Esophagus muscularis mucosa (tissue), 4 donors: ENCODE data around the gene CRACDL. TPM values are rescaled to one million over a fixed set of nuclear protein-coding genes. Genes with fewer than 3 reads are reported as not detected.
A peak's percentile ranks its signal among the peaks of the same experiment; 100 is the strongest.

Experiments
- DNase-seq: peaks from one replicate; pipeline ENCODE4 v3.0.0-alpha.2; 2017; ENCODE audit errors: extremely low spot score
- H3K27ac ChIP-seq, 4 donors: fragments of 200-600 bp; sonication (generic); replicated peaks in 1 of 4; 1 replicate in 3 of 4; 2 replicates in 1 of 4; pipeline ENCODE4 v1.5.1; 2016 to 2019; ENCODE audit warnings: mild to moderate bottlenecking in 1 of 4
- H3K27me3 ChIP-seq, 4 donors: fragments of 200-600 bp; sonication (generic); one replicate each; pipeline versions ENCODE4 v1.5.1 to v1.6.0; 2016 to 2019
- H3K36me3 ChIP-seq, 4 donors: fragments of 200-600 bp; sonication (generic); one replicate each; pipeline ENCODE4 v1.5.1; 2016 to 2019
- H3K4me1 ChIP-seq, 4 donors: fragments of 200-600 bp; sonication (generic); one replicate each; pipeline ENCODE4 v1.5.1; 2016 to 2019
- H3K4me3 ChIP-seq, 4 donors: fragments of 200-600 bp; sonication (generic); 1 replicate in 2 of 4; 2 replicates in 2 of 4; pipeline ENCODE4 v1.5.1; 2016 to 2019; ENCODE audit warnings: mild to moderate bottlenecking in 4 of 4, moderate library complexity in 1 of 4
- H3K9me3 ChIP-seq, 4 donors: fragments of 200-600 bp; sonication (generic); 1 replicate in 3 of 4; 2 replicates in 1 of 4; pipeline ENCODE4 v1.5.1; 2016 to 2019
- EP300 ChIP-seq: sonication (generic); formaldehyde crosslinking; IDR thresholded peaks from one replicate; pipeline ENCODE4 v1.6.1; 2017; ENCODE audit warnings: antibody characterized with exemption
- POLR2A ChIP-seq: fragments of 450-650 bp; IDR thresholded peaks from one replicate; pipeline ENCODE4 v1.6.1; 2017; ENCODE audit warnings: antibody characterized with exemption, moderate library complexity, mild to moderate bottlenecking, low read depth
- POLR2AphosphoS5 ChIP-seq, 2 donors: sonication (generic); formaldehyde crosslinking; IDR thresholded peaks; one replicate each; pipeline ENCODE4 v1.6.1; 2017; ENCODE audit warnings: antibody characterized with exemption in 2 of 2
- WGBS: methylation state at CpG from one replicate; pipeline ENCODE4 v1.1.5; 2018; 5-methylcytosine and 5-hydroxymethylcytosine counted together
- intact Hi-C: fragments of 100-400 bp; cut with DNase I; formaldehyde crosslinking; loops from one replicate; pipeline ENCODE4 v1.15.1; 2023
- total RNA-seq, 4 donors: library from RNA; depleted of rRNA; stranded (reverse); fragments of >200 nt; gene quantifications; one replicate each; pipeline versions ENCODE4 v1.1.0 to v1.2.1, GENCODE V29; 2016
- TF ChIP-seq, protein P1 (sequence below), 3 experiments: fragments of 200-600 bp in 2 of 3; fragments of 450-650 bp in 1 of 3; sonication (generic) in 2 of 3; IDR thresholded peaks; one replicate each; pipeline ENCODE4 v1.5.1; 2017 to 2019; ENCODE audit warnings: antibody characterized with exemption in 3 of 3, mild to moderate bottlenecking in 2 of 3, moderate library complexity in 1 of 3

The CRACDL gene
- total RNA-seq, 4 donors from 2014 or later: 1.7 to 4.7 (median 3.3) TPM

DNA sequence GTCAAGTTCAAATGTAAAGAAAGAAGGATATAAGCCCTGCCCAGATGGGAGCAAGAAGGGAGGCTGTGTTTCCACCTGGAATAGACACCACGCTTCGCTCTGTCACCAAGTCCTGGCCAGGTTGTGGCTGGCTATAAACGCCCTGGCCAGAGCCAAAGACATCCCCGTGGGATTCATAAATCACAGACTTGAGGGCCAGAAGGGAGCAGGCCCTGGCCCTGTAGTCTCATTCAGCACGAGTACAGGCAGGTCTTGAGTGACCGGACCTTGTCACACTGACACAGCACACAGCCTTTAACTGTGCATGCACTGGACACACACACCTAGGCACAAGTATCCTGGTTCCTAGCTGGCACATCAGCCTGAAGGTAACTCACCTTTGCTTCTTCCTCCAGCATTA, 110.6 kb downstream of the CRACDL start:
- DNase-seq: no peak
- WGBS: 80% methylated on average over 6 of the region's 6 CpGs
- Histone ChIP-seq H3K27ac (peak overlapping the region in 3 of 4 donors; percentile 16 to 81 (median 43)), H3K27me3 (peaks cover 0 to 29% (median 13%) of the 10 kb centered on the region in 4 donors), H3K4me1 (peaks cover 19 to 33% (median 27%) of the 10 kb centered on the region in 4 donors), H3K9me3 (no peaks in the 10 kb centered on the region), H3K4me3 (no peak overlapping the region), H3K36me3 (no peaks in the 10 kb centered on the region)
- TF ChIP-seq POLR2AphosphoS5 (IDR thresholded peaks at IDR 0.05) (no peak), EP300 (no peak), POLR2A (no peak)
- TF ChIP-seq, protein P1, sequence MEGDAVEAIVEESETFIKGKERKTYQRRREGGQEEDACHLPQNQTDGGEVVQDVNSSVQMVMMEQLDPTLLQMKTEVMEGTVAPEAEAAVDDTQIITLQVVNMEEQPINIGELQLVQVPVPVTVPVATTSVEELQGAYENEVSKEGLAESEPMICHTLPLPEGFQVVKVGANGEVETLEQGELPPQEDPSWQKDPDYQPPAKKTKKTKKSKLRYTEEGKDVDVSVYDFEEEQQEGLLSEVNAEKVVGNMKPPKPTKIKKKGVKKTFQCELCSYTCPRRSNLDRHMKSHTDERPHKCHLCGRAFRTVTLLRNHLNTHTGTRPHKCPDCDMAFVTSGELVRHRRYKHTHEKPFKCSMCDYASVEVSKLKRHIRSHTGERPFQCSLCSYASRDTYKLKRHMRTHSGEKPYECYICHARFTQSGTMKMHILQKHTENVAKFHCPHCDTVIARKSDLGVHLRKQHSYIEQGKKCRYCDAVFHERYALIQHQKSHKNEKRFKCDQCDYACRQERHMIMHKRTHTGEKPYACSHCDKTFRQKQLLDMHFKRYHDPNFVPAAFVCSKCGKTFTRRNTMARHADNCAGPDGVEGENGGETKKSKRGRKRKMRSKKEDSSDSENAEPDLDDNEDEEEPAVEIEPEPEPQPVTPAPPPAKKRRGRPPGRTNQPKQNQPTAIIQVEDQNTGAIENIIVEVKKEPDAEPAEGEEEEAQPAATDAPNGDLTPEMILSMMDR (IDR thresholded peaks at IDR 0.05): no peak
- intact Hi-C loops: no loop called here

DNA sequence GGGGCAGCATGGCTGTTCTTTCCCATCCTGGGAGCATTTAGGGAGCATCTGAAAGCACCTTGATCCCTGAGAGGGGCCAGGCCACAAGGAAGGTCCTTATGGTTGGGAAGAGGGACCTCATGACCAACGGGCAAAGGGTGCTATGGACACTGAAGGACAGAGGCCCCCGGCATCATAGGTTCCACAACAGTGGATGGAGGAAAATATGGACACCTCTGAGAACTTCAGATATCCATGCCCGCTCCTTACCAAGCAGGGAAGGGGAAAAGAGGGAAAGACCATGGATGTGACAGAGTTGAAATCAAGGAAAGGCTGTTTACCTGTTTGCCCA, 111.0 kb downstream of the CRACDL start:
- H3K4me1 ChIP-seq: peaks cover 19 to 33% (median 27%) of the 10 kb centered on the region in 4 donors
- 91% methylated on average over 3 of the region's 3 CpGs for WGBS
- peak; percentile 90 for DNase-seq
- H3K36me3 ChIP-seq: no peaks in the 10 kb centered on the region
- intact Hi-C loops: no loop called here
- peak overlapping the region in 3 of 4 donors; percentile 16 to 81 (median 43) for H3K27ac ChIP-seq
- H3K27me3 ChIP-seq: peaks cover 0 to 29% (median 13%) of the 10 kb centered on the region in 4 donors
- H3K4me3 ChIP-seq: no peak overlapping the region
- H3K9me3 ChIP-seq: no peaks in the 10 kb centered on the region
- no peak for TF ChIP-seq POLR2A
- no peak for TF ChIP-seq POLR2AphosphoS5 (IDR thresholded peaks at IDR 0.05)
- no peak for TF ChIP-seq EP300
- TF ChIP-seq, protein P1 (IDR thresholded peaks at IDR 0.05): no peak

GRCh38 chr2:98824256-98825019, 111.6 kb downstream of the CRACDL start:
- Histone ChIP-seq H3K4me3 (no peak overlapping the region), H3K27ac (peak overlapping the region; percentile 43 to 81 (median 70)), H3K27me3 (peaks cover 0 to 29% (median 13%) of the 10 kb centered on the region in 4 donors), H3K4me1 (peaks cover 19 to 33% (median 27%) of the 10 kb centered on the region in 4 donors), H3K9me3 (no peaks in the 10 kb centered on the region), H3K36me3 (no peaks in the 10 kb centered on the region)
- no peak for DNase-seq
- intact Hi-C loops: loop anchor here (5.0 kb wide), 1 partner anchor 92 kb away; the partner anchor contains the start of gene MGAT4A
- WGBS: 65% methylated on average over 2 of the region's 2 CpGs
- TF ChIP-seq, protein P1 (IDR thresholded peaks at IDR 0.05): no peak
- TF ChIP-seq POLR2A (no peak), POLR2AphosphoS5 (IDR thresholded peaks at IDR 0.05) (peak in 1 of 2 donors; percentile 56)

- DNase-seq: peak; percentile 60
Measured at GRCh38 chr2:98823196-98824170, 112.5 kb downstream of the CRACDL start.

More at GRCh38 chr2:98823196-98824170, 112.5 kb downstream of the CRACDL start:
- TF ChIP-seq EP300 (no peak), POLR2A (no peak), POLR2AphosphoS5 (IDR thresholded peaks at IDR 0.05) (no peak)
- TF ChIP-seq, protein P1 (IDR thresholded peaks at IDR 0.05): no peak
- H3K4me1 ChIP-seq: peaks cover 19 to 33% (median 25%) of the 10 kb centered on the region in 4 donors
- H3K9me3 ChIP-seq: no peaks in the 10 kb centered on the region
- H3K27ac ChIP-seq: peak overlapping the region; percentile 66 to 81 (median 74)
- peak overlapping the region; percentile 55 to 64 (median 58) for H3K4me3 ChIP-seq
- intact Hi-C loops: loop anchor here (5.0 kb wide), 1 partner anchor 91 kb away; the partner anchor contains the start of gene MGAT4A
- H3K36me3 ChIP-seq: no peaks in the 10 kb centered on the region
- peaks cover 0 to 29% (median 13%) of the 10 kb centered on the region in 4 donors for H3K27me3 ChIP-seq
- WGBS: 52% methylated on average over 15 of the region's 40 CpGs
